Measurements from ENCODE around the gene ADAM12.

Gene ADAM12

GRCh38 chr10:125991392-125991791 is 396.9 kb downstream of the ADAM12 start:
- TF ChIP-seq TAF1 (IDR thresholded peaks at IDR 0.05; ENCODE audit: low read depth) (no peak), TCF12 (IDR thresholded peaks at IDR 0.05; ENCODE audit: low read depth) (no peak), EP300 (IDR thresholded peaks at IDR 0.05; ENCODE audit: borderline replicate concordance) (no peak), ZBTB7A (IDR thresholded peaks at IDR 0.05; ENCODE audit: low read depth) (no peak)

GRCh38 chr10:125990974-125991373 is 397.3 kb downstream of the ADAM12 start:
- no peak for TF ChIP-seq TAF1 (IDR thresholded peaks at IDR 0.05; ENCODE audit: low read depth)
- no peak for TF ChIP-seq MAX (IDR thresholded peaks at IDR 0.05)
- TF ChIP-seq USF1 (IDR thresholded peaks at IDR 0.05), result no peak
- TF ChIP-seq TEAD4 (IDR thresholded peaks at IDR 0.05), result no peak
- no peak for TF ChIP-seq FOXM1 (IDR thresholded peaks at IDR 0.05; ENCODE audit: borderline replicate concordance, low read depth)
- TF ChIP-seq CEBPB (IDR thresholded peaks at IDR 0.05), result no peak
- TF ChIP-seq EGR1 (IDR thresholded peaks at IDR 0.05), result no peak
- TF ChIP-seq NFIC (IDR thresholded peaks at IDR 0.05), result no peak
- TF ChIP-seq YY1 (IDR thresholded peaks at IDR 0.05; ENCODE audit: low read depth), result no peak
- TF ChIP-seq RAD21 (IDR thresholded peaks at IDR 0.05; ENCODE audit: low read depth), result no peak

GRCh38 chr10:125989791-125990190 is 398.5 kb downstream of the ADAM12 start:
- TF ChIP-seq EGR1 (IDR thresholded peaks at IDR 0.05), result no peak

- TF ChIP-seq EP300 (IDR thresholded peaks at IDR 0.05; ENCODE audit: borderline replicate concordance), result no peak
- TF ChIP-seq CEBPB (IDR thresholded peaks at IDR 0.05), result no peak
These were observed 402.6 kb downstream of the ADAM12 start for GRCh38 chr10:125985557-125986240.

- TF ChIP-seq TCF12 (IDR thresholded peaks at IDR 0.05; ENCODE audit: low read depth) (no peak), TEAD4 (IDR thresholded peaks at IDR 0.05) (no peak), CEBPB (IDR thresholded peaks at IDR 0.05) (no peak), CREB1 (IDR thresholded peaks at IDR 0.05; ENCODE audit: low read depth) (no peak), USF1 (IDR thresholded peaks at IDR 0.05) (no peak), EP300 (IDR thresholded peaks at IDR 0.05; ENCODE audit: borderline replicate concordance) (no peak), MAX (IDR thresholded peaks at IDR 0.05) (no peak), RAD21 (IDR thresholded peaks at IDR 0.05; ENCODE audit: low read depth) (no peak), ZBTB7A (IDR thresholded peaks at IDR 0.05; ENCODE audit: low read depth) (no peak), FOXM1 (IDR thresholded peaks at IDR 0.05; ENCODE audit: borderline replicate concordance, low read depth) (no peak), NFIC (IDR thresholded peaks at IDR 0.05) (no peak), TAF1 (IDR thresholded peaks at IDR 0.05; ENCODE audit: low read depth) (no peak), EGR1 (IDR thresholded peaks at IDR 0.05) (no peak), REST (IDR thresholded peaks at IDR 0.05; ENCODE audit: low read depth) (no peak), YY1 (IDR thresholded peaks at IDR 0.05; ENCODE audit: low read depth) (no peak)
These were observed 403.3 kb downstream of the ADAM12 start for GRCh38 chr10:125984865-125985495.

GRCh38 chr10:125984346-125984745 is 403.9 kb downstream of the ADAM12 start:
- TF ChIP-seq EGR1 (IDR thresholded peaks at IDR 0.05), result no peak
- no peak for TF ChIP-seq REST (IDR thresholded peaks at IDR 0.05; ENCODE audit: low read depth)
- no peak for TF ChIP-seq TCF12 (IDR thresholded peaks at IDR 0.05; ENCODE audit: low read depth)
- no peak for TF ChIP-seq EP300 (IDR thresholded peaks at IDR 0.05; ENCODE audit: borderline replicate concordance)
- TF ChIP-seq RAD21 (IDR thresholded peaks at IDR 0.05; ENCODE audit: low read depth), result no peak
- TF ChIP-seq CEBPB (IDR thresholded peaks at IDR 0.05), result no peak
- no peak for TF ChIP-seq MAX (IDR thresholded peaks at IDR 0.05)
- TF ChIP-seq YY1 (IDR thresholded peaks at IDR 0.05; ENCODE audit: low read depth), result no peak
- TF ChIP-seq ZBTB7A (IDR thresholded peaks at IDR 0.05; ENCODE audit: low read depth), result no peak
- TF ChIP-seq TAF1 (IDR thresholded peaks at IDR 0.05; ENCODE audit: low read depth), result no peak
